HEK293 (cell line): ENCODE results near the gene MEI4.
"Not testable (repeated sequence)": the region's sequence is repeated elsewhere in the genome, so short reads cannot be mapped to it uniquely, and the experiment has no call there.

ENCODE experiments used
- CTCF ChIP-seq: fragments of 450-650 bp; formaldehyde crosslinking; IDR thresholded peaks from 2 replicates; pipeline ENCODE4 v1.5.1; 2016; ENCODE audit warnings: missing biosample characterization, missing genetic modification characterization
- TCF7L2 ChIP-seq: IDR thresholded peaks from 2 replicates; pipeline ENCODE4 v1.6.1; 2011; ENCODE audit warnings: low read depth, mild to moderate bottlenecking, inconsistent platforms, low read length, moderate library complexity, borderline replicate concordance
- TRIM28 ChIP-seq: IDR thresholded peaks from 2 replicates; pipeline ENCODE4 v1.6.1; 2011; ENCODE audit warnings: low read length, control low read depth, borderline replicate concordance
- ZBTB21 ChIP-seq: fragments of 450-650 bp; formaldehyde crosslinking; IDR thresholded peaks from 2 replicates; pipeline ENCODE4 v1.5.1; 2017; ENCODE audit warnings: missing biosample characterization, missing genetic modification characterization
- ZNF23 ChIP-seq: fragments of 450-650 bp; formaldehyde crosslinking; IDR thresholded peaks from 2 replicates; pipeline ENCODE4 v1.5.1; 2016; ENCODE audit warnings: missing biosample characterization, missing genetic modification characterization, borderline replicate concordance
- ZNF76 ChIP-seq: fragments of 450-650 bp; formaldehyde crosslinking; IDR thresholded peaks from 2 replicates; pipeline ENCODE4; 2016; ENCODE audit warnings: low read depth, missing biosample characterization, missing genetic modification characterization, borderline replicate concordance
- TF ChIP-seq, protein P1 (sequence below): fragments of 450-650 bp; formaldehyde crosslinking; IDR thresholded peaks from 2 replicates; pipeline ENCODE4 v1.5.1; 2016; ENCODE audit warnings: missing biosample characterization, missing genetic modification characterization, low read depth
- TF ChIP-seq, protein P2 (sequence below): fragments of 450-650 bp; formaldehyde crosslinking; IDR thresholded peaks from 2 replicates; pipeline ENCODE4 v1.5.1; 2016; ENCODE audit warnings: missing biosample characterization, missing genetic modification characterization

- TF ChIP-seq TCF7L2; ZNF76; CTCF (tag by site-specific recombination); TRIM28; ZNF23 (tag by site-specific recombination); ZBTB21: not testable (repeated sequence)
- TF ChIP-seq, protein P1, sequence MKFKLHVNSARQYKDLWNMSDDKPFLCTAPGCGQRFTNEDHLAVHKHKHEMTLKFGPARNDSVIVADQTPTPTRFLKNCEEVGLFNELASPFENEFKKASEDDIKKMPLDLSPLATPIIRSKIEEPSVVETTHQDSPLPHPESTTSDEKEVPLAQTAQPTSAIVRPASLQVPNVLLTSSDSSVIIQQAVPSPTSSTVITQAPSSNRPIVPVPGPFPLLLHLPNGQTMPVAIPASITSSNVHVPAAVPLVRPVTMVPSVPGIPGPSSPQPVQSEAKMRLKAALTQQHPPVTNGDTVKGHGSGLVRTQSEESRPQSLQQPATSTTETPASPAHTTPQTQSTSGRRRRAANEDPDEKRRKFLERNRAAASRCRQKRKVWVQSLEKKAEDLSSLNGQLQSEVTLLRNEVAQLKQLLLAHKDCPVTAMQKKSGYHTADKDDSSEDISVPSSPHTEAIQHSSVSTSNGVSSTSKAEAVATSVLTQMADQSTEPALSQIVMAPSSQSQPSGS (tag by site-specific recombination) = not testable (repeated sequence)
- TF ChIP-seq, protein P2, sequence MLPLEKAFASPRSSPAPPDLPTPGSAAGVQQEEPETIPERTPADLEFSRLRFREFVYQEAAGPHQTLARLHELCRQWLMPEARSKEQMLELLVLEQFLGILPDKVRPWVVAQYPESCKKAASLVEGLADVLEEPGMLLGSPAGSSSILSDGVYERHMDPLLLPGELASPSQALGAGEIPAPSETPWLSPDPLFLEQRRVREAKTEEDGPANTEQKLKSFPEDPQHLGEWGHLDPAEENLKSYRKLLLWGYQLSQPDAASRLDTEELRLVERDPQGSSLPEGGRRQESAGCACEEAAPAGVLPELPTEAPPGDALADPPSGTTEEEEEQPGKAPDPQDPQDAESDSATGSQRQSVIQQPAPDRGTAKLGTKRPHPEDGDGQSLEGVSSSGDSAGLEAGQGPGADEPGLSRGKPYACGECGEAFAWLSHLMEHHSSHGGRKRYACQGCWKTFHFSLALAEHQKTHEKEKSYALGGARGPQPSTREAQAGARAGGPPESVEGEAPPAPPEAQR (tag by site-specific recombination) = not testable (repeated sequence)
These were observed 99.3 kb downstream of the MEI4 start for GRCh38 chr6:77752156-77752555.
